ENCODE data around the gene PFKL.

GRCh38 chr21:44366586-44367211 is 66.8 kb downstream of the PFKL start:
- TF ChIP-seq POLR2A (IDR thresholded peaks at IDR 0.05): no peak
- TF ChIP-seq CTCF (IDR thresholded peaks at IDR 0.05): no peak
- no peak for TF ChIP-seq EP300 (IDR thresholded peaks at IDR 0.05)

All from tibial nerve (tissue), 4 donors.